NT2/D1 (cell line): ENCODE measurements around the gene SEPTIN8.

Source experiments
- DNase-seq: peaks from one replicate; pipeline ENCODE4 v3.0.0-alpha.2; 2011; ENCODE audit warnings: low read depth, low spot score
- H3K27me3 ChIP-seq: 2 replicates; pipeline ENCODE4 v1.6.0; 2011; ENCODE audit warnings: mild to moderate bottlenecking; ENCODE audit not compliant: insufficient read length, insufficient read depth
- H3K36me3 ChIP-seq: 2 replicates; pipeline ENCODE4 v1.6.1; 2011; ENCODE audit warnings: mild to moderate bottlenecking, low read length, mixed read lengths; ENCODE audit not compliant: insufficient read depth, insufficient read length
- H3K4me1 ChIP-seq: 2 replicates; pipeline ENCODE4 v1.5.1; 2011; ENCODE audit not compliant: insufficient read depth, insufficient read length
- H3K4me3 ChIP-seq: 2 replicates; pipeline ENCODE4 v1.5.1; 2011; ENCODE audit warnings: low read depth; ENCODE audit not compliant: insufficient read length
- H3K9ac ChIP-seq: 2 replicates; pipeline ENCODE4 v1.6.0; 2011; ENCODE audit warnings: low read depth; ENCODE audit not compliant: insufficient read length
- H3K9me3 ChIP-seq: 2 replicates; pipeline ENCODE4 v1.5.1; 2011; ENCODE audit warnings: mild to moderate bottlenecking, low read length; ENCODE audit not compliant: insufficient read depth
- SUZ12 ChIP-seq: IDR thresholded peaks from 2 replicates; pipeline ENCODE4 v1.6.1; 2011; ENCODE audit not compliant: insufficient read length, insufficient read depth; ENCODE audit errors: extremely low read depth
- YY1 ChIP-seq: IDR thresholded peaks from 2 replicates; pipeline ENCODE4 v1.6.1; 2011; ENCODE audit not compliant: insufficient read length, insufficient read depth
- ZNF274 ChIP-seq: IDR thresholded peaks from 2 replicates; pipeline ENCODE4 v1.6.1; 2011; ENCODE audit warnings: mild to moderate bottlenecking, low read depth, low read length

The SEPTIN8 gene

DNA sequence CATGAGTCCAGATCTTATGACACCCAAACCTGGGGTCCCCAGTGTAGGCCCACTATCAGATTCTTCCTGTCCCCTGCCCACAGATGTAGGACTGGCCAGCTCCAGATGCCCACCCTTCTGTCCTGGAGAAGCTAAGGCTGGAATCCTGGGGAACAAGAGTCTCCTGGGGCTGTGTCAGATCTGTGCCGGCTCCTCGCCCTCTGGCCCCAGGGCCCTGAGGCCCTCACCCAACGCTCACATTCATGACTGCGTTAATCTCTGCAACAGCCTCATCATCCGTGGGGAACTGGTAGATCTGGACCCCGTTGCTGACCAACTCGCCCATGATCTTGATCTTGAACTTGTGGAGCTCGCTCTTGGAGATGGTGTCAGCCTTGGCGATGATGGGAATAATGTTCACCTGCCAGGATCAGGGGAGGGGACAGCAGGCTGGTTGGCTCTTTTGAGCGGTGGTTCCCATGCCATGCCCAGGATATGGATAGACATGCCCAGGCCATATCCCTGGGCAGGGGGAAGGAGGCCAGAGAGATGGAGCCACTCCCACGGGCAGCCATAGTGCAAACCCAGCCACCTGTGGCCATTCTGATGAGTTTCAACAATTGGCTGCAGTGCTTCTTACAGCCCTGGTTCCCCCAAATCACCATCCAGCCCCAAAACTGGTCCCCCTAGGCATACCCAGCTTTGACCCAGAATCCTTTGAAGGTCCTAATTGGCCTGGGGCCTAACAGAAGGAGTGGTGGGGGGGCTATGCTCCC lies 14.6 kb downstream of the SEPTIN8 start:
- Histone ChIP-seq H3K9me3 (no peaks in the 10 kb centered on the region), H3K4me3 (no peak overlapping the region), H3K4me1 (no peaks in the 10 kb centered on the region), H3K36me3 (peaks cover 78% of the 10 kb centered on the region), H3K9ac (no peak overlapping the region), H3K27me3 (no peaks in the 10 kb centered on the region)
- no peak for DNase-seq
- TF ChIP-seq ZNF274 (no peak), SUZ12 (no peak), YY1 (no peak)

DNA sequence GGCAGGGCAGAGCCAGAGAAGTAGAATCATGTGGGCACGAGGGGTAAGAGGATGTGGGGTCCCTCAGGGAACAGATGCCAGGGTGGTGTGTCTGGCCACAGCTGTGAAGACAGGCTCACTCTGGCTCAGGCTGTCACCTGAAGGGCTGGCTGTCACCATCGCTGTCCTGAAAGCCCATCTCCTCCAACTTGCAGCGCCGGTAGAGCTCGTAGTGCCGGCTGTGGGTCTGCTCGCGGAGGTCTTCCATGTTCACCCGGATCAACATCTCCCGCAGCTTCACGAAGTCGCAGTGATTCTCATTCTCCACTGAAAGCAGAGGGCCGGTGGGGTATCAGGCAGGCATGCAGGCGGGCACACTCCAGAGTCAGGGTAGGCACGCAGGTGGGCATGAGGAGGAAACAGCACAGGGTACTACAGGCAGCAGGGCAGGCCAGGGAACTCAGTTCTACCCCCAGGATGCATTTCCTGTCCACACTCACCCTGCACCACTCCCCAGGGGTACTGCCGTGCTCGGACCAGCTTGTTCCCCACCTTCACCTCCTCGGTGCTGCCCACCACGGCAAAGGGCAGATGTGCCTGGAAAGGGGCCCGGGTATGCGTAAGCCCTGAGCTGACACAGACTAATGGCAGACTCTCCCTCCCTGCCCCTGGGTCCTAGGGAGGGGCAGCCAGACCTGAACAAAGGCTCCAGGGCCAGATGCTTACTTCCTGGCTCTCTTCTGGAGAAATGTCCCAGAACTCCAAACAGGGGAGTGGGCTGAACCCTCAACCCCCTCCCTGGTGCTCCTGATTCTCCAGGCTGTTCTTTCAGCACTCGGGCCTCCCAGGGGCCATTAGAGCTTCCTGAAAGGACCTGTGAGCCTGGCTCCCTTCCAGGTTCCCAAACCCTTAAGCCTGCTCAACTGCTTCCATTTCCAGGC lies 15.5 kb downstream of the SEPTIN8 start:
- Histone ChIP-seq H3K9me3 (no peaks in the 10 kb centered on the region), H3K36me3 (peaks cover 79% of the 10 kb centered on the region), H3K4me3 (no peak overlapping the region), H3K9ac (no peak overlapping the region), H3K27me3 (no peaks in the 10 kb centered on the region), H3K4me1 (no peaks in the 10 kb centered on the region)
- no peak for DNase-seq
- TF ChIP-seq YY1 (no peak), ZNF274 (no peak), SUZ12 (no peak)

GRCh38 chr5:132760601-132761317 lies 16.3 kb downstream of the SEPTIN8 start:
- no peaks in the 10 kb centered on the region for H3K27me3 ChIP-seq
- H3K9ac ChIP-seq, result no peak overlapping the region
- no peaks in the 10 kb centered on the region for H3K9me3 ChIP-seq
- DNase-seq, result no peak
- no peaks in the 10 kb centered on the region for H3K4me1 ChIP-seq
- H3K36me3 ChIP-seq, result peaks cover 78% of the 10 kb centered on the region
- TF ChIP-seq SUZ12 (no peak), ZNF274 (no peak), YY1 (no peak)
- no peak overlapping the region for H3K4me3 ChIP-seq

DNA sequence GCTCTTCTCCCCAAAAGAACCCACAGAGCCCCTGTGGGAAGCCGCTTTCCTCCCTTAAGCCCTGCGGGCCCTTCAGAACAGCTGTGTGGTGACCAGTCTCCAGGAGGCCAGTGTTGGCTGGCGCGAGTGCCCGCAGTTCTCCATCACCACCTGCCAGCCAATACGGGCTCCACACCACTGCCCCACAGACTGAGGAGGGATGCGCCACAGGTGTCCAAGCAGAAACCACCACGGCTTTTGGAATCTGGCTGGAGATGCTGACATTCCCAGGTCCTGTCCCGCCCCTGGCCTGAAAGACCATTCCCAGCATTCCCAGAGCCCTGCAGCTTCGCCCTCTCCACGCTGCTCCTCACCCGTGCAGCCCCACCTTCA lies 17.0 kb downstream of the SEPTIN8 start:
- H3K36me3 ChIP-seq, result peaks cover 74% of the 10 kb centered on the region
- H3K4me1 ChIP-seq, result peaks cover 2% of the 10 kb centered on the region
- no peaks in the 10 kb centered on the region for H3K9me3 ChIP-seq
- H3K4me3 ChIP-seq, result no peak overlapping the region
- TF ChIP-seq SUZ12 (no peak), YY1 (no peak), ZNF274 (no peak)
- H3K27me3 ChIP-seq, result no peaks in the 10 kb centered on the region
- no peak for DNase-seq
- H3K9ac ChIP-seq, result no peak overlapping the region

- no peak overlapping the region for H3K4me3 ChIP-seq
- H3K9ac ChIP-seq, result no peak overlapping the region
- no peak for TF ChIP-seq YY1
- no peak for TF ChIP-seq SUZ12
- no peak for TF ChIP-seq ZNF274
- H3K36me3 ChIP-seq, result peaks cover 67% of the 10 kb centered on the region
- peaks cover 2% of the 10 kb centered on the region for H3K4me1 ChIP-seq
- DNase-seq, result no peak
- no peaks in the 10 kb centered on the region for H3K9me3 ChIP-seq
- no peaks in the 10 kb centered on the region for H3K27me3 ChIP-seq
Observed at GRCh38 chr5:132759114-132760048, 17.7 kb downstream of the SEPTIN8 start.

DNA sequence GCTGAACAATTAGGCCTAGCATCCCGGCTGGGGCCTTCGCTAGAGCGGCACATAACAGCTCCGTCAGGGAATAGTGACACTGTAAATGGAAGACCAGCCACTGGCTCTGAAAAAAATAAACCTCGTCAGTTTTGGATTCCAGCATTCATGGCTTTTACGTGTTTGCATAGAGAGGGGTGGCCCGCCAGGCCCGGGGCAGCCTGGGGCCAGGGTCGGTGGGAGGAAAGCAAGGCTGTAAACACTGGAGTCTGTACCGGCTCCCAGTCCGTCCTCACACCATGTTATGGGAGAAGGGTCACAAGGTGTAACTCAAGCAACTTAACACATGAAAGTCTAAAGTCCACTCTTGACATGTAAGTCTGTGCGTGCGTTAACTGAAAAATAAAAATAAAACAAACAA lies 18.6 kb downstream of the SEPTIN8 start:
- TF ChIP-seq YY1, result no peak
- no peak for TF ChIP-seq SUZ12
- Histone ChIP-seq H3K4me3 (no peak overlapping the region), H3K27me3 (no peaks in the 10 kb centered on the region), H3K9me3 (no peaks in the 10 kb centered on the region), H3K9ac (no peak overlapping the region), H3K4me1 (peaks cover 2% of the 10 kb centered on the region), H3K36me3 (peaks cover 59% of the 10 kb centered on the region)
- no peak for DNase-seq
